Stimulated activated CD4-positive, alpha-beta T cell treated with anti-CD3 and anti-CD28 coated beads, TNF-alpha, amount 100 ng/mL, for 24 hours (primary cell): ENCODE results near the gene LLGL2.
"Not testable (repeated sequence)": the region's sequence is repeated elsewhere in the genome, so short reads cannot be mapped to it uniquely, and the experiment has no call there.

ENCODE experiments used
- DNase-seq, 3 experiments: peaks; one replicate each; pipeline ENCODE4 v3.0.0-alpha.2; 2020; ENCODE audit warnings: low read depth in 3 of 3

LLGL2 gene

DNA sequence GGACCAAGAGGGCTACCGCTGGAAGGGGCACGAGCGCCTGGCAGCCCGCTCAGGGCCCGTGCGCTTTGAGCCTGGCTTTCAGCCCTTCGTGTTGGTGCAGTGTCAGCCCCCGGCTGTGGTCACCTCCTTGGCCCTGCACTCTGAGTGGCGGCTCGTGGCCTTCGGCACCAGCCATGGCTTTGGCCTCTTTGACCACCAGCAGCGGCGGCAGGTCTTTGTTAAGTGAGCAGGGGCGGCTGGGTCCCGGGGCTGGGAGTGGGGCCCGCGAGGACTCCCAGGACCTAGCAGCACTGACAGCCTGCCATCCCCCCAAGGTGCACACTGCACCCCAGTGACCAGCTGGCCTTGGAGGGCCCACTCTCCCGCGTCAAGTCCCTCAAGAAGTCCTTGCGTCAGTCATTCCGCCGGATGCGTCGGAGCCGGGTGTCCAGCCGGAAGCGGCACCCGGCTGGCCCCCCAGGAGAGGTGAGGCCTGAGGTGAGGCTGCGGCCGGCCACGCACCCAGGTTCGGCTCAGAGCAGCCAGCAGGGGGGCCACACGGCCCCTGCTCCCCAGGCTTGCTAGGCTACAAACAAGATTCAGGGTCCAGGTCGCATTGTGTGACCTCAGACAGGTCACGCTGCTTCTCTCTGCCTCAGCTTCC, 44.7 kb downstream of the LLGL2 start:
- no peak for DNase-seq

DNA sequence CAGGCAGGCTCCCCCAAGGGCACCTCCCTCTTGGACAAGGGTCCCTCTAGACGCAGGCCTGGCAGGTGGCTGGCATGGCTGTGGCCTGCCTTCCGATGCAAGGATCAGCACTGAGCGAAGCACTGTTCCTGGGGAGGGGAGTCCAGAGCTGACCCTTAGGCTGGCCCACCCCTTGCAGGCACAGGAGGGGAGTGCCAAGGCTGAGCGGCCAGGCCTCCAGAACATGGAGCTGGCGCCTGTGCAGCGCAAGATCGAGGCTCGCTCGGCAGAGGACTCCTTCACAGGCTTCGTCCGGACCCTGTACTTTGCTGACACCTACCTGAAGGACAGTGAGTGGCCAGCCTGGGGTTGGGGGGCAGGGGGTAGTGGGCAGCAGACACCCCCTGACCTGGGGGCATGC, 45.3 kb downstream of the LLGL2 start:
- no peak for DNase-seq

DNA sequence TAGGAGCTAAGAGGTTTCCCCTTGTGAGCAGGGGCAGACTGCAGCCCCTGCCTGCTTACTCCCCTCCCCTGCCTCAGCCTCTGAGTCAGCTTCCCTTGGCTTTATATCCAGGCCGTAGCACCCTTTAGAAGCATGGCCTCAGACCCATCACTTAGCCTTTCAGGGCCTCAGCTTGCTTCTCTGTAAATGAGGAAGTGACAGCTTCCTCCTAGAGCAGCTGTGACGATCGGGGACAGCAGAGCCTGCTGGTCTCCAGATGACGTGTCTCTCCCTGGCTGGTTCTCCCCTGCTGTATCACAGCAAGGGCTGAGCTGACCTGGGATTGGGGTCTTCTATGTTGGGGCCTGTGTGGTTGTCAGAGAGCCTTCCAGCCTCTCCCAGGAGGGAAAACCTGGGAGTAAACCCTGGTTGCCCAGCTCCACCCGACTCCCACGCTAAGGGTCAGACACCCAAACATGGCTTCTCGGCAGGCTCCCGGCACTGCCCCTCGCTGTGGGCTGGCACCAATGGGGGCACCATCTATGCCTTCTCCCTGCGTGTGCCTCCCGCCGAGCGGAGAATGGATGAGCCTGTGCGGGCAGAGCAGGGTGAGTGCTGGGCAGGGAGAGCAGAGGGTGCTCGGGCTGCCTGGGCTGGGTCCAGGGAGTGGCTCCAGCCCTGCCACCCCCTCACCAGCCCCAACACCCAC, 45.8 kb downstream of the LLGL2 start:
- DNase-seq: no peak

DNA sequence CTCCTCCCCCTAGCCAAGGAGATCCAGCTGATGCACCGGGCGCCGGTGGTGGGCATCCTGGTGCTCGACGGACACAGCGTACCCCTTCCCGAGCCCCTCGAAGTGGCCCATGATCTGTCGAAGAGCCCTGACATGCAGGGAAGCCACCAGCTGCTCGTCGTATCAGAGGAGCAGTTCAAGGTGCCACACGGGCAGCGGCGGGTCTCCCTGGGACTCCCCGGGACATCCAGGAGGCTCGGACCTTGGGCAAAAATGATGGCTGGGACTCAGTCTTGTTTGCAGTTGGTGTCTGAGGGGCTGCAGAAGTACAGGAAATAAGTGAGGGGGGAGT, 46.4 kb downstream of the LLGL2 start:
- DNase-seq: no peak

DNA sequence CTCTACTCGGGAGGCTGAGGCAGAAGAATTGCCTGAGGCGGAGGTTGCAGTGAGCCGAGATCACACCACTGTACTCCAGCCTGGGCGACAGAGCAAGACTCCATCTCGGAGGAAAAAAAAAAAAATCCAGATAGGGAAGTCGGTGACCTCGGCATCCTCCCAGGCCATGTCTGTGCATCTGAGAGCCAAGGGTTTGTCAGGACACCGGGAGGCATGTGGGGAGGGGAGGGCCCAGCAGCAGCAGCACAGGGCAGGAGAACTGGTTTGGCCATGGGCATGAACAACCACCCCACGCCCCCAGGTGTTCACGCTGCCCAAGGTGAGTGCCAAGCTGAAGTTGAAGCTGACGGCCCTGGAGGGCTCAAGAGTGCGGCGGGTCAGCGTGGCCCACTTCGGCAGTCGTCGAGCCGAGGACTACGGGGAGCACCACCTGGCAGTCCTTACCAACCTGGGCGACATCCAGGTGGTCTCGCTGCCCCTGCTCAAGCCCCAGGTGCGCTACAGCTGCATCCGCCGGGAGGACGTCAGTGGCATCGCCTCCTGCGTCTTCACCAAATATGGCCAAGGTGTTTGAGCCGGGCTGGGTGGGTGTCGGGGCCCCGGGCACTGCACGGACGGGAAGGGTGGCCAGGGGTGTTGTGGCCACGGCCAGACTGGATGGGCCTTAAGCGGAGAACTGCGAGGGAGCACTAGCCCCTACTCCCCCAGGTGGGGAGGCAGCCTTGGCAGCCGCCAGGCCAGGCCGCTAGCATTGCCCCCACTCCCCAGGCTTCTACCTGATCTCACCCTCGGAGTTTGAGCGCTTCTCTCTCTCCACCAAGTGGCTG, 47.4 kb downstream of the LLGL2 start:
- DNase-seq: no peak

DNA sequence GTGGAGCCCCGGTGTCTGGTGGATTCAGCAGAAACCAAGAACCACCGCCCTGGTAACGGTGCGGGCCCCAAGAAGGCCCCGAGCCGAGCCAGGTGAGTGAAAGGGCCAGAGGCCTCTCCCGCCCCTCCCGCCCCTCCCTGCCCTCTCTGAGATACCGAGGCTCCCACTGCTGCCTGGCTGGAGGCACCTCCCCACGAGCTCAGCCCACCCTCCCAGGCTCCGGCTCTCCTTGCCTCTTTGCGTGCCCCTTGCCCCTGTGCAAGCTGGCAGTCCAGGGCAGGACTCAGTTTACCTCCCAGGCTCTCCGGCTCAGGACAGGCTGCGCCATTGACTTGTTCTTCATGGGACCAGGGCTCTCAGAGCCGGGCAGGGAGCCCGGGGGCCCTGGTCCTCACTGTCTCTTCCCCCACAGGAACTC, 48.1 kb downstream of the LLGL2 start:
- no peak for DNase-seq

DNA sequence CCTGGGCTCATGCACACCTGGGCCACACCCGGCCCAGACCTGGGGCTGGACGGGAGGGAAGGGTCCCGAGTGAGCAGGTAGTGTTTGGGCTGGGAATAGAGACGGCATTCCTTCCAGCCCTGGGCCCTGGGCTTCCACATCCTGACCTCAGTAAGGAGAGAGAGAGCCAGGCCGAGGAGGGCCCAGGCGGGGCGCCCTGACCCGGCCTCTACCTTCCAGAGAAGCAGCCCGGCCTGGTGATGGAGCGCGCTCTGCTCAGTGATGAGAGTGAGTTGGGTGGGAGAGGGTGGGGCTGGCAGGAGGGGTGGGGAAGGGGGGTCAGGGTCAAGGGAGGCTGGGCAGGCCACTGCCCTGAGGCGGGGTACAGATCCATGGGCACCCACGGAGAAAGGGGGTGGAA, 48.5 kb downstream of the LLGL2 start:
- DNase-seq: no peak

DNA sequence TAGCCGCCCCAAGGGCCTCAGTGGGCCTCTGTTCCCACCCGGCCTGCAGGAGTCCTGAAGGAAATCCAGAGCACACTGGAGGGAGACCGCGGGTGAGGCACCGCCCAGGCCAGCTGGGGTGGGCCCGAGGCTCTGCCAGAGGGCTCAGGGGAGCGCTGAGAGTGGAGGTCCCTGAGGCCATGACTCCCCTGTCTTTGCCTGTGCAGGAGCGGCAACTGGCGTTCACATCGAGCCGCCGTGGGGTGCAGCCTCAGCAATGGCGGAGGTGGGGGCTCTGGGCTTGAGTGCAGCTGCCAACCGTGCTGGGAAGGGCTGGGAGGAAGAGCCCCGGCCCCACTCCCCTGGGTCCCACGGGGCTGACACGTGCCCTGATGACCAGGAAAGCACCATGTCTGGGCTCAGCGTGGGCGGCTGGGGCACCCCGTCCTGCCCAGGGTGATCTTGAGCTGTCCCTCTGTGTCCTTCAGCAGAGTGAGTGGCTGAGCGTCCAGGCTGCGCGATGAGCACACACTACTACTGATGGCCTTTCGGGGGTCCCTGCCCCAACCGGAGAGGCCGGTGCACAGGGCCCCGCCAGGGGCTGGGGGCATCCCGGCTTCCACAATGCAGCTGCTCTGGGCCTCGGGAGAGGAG, 49.0 kb downstream of the LLGL2 start:
- no peak for DNase-seq

DNA sequence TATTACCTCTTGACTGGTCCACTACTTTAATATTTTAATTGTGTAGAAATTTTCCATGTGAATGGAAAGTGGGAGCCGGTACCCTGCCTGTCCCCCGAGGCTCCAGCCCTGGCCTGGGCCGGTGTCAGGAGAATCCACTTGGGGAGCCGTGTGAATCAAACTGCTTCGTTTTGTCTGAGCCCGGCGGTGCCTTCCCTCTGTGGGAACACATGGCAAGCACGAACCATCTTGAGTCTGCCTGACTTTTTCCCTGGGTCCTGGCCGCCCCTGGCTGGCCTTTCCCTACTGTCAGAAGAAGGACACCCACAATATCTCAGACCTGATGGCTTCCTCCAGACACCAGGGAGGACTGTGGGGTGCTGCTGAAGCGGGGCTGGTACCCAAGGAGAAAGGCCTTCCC, 49.7 kb downstream of the LLGL2 start:
- DNase-seq: no peak

DNA sequence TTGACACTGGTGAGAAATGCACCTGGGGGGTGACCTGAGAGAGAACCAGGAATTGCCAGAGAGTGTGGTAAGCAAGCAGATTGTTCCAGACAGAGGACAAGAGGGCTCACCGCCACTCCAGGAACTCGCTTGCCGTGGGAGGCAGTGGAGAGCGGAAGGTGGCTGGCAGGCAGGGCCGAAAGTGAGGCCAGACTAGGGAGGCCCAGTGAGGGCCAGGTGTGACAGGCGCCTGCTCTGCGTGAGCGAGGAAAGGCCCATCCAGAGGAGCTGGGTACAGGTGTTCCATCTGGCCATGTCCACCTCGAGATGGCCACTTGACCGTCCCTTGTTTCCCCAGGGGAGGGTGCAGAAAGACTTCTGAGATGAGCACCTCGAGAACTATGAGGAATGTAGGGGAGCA, 50.2 kb downstream of the LLGL2 start:
- DNase-seq: no peak

DNA sequence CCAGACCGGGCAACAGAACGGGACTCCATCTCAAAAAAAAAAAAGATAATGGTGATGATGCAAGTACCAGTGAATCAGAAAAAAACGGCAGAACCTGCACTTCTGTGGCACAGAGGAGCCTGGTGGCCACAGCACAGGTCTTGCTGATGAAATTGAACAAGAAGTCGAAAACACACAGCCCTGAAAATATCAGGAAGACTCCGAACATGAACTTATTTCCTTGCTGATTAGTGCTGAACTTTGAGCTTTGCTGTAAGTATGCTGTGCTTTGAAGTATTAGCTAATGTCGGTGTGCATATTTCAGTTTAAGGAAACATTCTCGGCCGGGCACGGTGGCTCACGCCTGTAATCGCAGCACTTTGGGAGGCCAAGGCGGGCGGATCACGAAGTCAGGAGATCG, 51.2 kb downstream of the LLGL2 start:
- DNase-seq: no peak

DNA sequence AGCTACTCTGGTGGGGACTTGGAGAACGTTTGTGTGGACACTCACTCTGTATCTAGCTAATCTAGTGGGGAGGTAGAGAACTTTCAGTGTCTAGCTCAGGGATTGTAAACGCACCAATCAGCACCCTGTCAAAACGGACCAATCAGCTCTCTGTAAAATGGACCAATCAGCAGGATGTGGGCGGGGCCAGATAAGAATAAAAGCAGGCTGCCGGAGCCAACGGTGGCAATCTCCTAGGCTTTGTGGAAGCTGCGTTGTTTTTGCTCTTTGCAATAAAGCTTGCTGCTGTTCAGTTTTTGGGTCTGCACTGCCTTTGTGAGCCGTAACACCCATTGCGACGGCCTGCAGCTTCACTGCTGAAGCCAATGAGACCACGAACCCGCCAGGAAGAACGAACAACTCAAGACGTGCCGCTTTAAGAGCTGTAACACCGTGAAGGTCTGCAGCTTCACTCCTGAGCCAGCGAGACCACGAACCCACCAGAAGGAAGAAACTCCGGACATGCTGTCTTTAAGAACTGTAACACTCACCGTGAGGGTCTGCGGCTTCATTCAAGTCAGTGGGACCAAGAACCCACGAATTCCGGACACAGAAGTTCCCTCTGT, 55.7 kb downstream of the LLGL2 start:
- DNase-seq: peak in 1 of 3 experiments; percentile 56

DNA sequence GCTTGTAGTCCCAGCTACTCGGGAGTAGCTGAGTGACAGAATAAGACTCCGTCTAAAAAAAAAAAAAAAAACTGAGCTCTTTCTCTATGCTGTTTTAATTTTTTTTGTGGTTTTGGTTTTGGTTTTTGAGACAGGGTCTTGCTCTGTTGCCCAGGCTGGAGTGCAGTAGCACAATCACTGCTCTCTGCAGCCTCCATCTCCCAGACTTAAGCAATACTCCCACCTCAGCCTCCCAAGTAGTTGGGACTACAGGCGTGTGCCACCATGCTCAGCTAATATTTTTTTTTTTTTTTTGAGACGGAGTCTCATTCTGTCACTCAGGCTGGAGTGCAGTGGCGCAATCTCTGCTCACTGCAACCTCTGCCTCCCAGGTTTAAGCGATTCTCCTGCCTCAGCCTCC, 57.7 kb downstream of the LLGL2 start:
- DNase-seq: not testable (repeated sequence)

DNA sequence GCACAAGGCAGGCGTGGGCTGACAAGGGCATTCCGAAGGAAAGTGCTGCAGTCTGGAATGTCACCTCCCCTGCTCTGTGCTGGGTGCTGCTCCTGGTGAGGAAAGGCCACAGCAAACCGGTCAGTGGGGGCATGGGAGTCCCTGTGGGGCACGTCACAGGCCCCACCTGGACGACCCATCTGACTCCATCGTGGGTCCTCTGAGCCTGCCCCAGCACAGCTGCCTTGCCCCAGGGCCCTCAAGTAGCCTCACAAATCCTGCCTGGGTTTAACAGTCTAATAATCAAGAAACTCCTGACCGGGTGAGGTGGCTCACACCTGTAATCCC, 59.3 kb downstream of the LLGL2 start:
- no peak for DNase-seq

DNA sequence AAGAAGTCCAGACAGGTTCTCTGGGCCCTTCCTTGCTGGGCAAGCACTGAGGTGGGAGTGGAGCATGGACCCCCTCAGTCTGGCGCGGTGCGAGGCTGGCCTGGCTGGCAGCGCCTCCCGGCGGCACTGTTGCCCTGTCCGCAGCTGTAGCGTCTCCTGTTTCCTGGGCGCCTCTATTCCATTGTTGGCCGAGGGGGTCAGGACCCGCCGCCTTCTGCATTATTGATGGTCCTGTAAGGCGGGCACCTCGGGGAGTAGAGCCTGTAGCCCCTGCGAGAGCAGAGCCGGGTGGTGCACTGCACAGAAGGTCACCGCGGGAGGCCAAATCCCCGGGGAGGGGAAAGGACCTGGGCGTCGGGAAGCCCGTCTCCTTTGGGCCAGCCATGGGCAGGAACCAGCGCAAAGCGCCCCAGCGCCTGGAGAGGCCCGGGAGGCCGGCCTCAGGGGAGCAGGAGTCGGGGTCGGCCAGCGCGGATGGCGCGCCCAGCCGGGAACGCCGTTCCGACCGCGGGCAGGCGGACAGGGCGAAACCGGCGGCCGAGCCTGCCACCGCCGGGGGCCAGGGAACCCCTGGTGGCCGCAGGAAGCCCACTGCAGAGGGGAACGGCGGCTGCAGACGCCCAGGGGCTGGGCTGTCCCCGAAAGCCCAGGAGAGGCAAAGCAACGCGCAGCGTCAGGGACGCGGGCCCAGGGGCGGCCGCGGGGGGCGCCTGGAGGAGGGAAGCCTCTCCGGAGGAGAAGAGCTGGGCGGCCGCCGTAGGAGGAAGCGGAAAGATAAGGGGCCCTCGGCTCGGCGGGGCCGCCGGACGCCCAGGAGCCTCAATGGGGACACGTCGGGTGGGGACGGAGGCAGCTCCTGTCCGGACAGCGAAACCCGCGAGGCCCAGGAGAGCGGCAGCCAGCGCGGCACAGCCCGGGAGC, 62.4 kb downstream of the LLGL2 start, which contains the start of gene MYO15B:
Gene MYO15B (plus strand): TSS at position 126 of the 921 bp plus-strand sequence. CDS start 258 bp downstream, at position 384.
- DNase-seq: peak in 1 of 3 experiments; percentile 47

DNA sequence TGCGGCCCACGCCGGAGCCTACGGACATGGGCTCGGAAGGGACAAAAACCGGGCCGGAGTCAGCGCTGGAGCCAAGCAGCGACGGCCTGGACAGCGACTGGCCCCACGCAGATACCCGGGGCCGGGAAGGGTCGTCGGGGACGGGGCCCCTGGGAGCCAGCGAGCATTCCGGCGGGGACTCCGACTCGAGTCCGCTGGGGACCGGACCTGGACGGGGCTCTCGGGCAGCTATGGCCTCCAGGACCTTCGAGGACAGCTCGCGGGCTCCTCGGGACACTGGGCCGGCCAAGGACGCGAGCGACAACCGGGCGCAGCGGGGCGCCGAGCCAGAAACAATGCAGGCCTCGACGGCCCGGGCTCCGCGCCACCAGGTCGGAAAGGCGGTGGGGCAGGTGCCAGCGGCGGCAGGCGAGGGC, 63.1 kb downstream of the LLGL2 start:
- no peak for DNase-seq

DNA sequence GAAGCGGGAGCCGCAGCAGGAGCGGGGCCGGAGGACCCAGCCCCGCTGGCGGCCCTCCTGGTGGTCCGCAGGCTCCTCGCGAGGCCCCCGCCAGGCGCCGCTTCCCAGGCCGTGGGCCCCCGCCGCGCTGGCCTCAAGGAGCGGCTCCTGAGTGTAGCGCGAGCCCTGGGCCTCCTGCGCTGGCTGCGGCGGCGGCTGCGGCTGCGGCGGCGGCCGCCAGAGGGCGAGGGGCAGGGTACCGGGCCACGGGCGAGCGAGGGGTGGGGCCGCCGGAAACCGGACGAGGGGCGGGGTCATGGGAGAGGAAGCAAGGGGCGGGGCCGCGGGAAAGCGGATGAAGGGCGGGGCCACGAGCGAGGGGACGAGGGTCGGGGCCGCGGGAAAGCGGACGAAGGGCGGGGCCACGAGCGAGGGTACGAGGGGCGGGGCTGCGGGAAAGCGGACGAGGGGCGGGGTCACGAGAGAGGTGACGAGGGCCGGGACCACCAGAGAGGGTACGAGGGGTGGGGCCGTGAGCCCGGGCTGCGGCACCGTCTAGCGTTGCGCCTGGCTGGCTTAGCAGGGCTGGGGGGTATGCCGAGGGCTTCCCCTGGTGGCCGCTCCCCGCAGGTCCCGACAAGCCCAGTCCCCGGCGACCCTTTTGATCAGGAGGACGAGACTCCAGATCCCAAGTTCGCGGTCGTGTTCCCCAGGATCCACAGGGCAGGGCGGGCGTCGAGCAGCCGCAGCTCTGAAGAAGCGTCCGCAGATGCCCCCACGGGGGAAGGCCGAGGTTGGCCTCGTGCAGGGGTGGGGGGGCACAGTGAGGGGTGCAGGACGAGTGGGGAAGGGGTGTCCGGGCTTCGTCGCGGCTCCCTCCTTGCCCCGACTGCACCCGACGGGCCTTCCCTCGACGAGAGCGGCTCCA, 63.8 kb downstream of the LLGL2 start:
- peak; percentile 95 to 98 (median 98) for DNase-seq

DNA sequence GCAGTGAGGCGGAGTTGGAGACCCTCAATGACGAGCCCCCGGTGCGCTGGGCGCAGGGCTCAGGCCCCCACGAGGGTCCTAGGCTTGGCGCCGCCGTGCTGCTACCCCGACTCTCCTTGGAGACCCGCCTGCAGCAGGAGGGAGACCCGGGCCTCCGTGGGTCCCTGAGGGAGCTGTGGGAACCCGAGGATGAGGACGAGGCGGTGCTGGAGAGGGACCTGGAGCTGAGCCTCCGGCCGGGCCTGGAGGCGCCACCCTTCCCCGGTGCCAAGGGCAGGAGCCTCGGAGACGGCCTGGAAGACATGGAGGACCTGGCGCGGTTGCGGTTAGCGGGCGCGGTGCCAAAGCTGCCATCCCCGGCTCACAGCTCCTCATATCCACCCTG, 64.4 kb downstream of the LLGL2 start:
- no peak for DNase-seq

DNA sequence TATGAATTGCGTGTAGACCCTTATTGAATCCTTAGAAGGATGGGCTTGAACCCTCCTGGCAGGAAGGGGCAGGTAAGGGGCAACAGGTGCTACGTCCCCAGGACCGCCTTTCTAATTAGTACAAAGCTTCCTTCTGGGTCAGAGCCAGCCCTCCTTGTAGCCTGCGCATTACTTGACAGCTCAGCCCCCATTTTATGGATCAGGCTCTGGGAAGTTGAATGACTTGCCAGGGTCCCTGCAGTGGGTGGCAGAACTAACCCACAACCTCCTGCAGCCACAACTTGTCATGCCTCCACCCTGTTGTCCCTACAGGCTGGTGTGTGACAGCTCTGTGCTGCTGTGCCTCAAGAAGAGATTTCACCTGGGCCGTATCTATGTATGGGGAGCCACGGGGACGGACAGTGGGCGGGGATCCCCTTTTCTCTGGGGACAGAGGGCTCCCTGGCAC, 64.8 kb downstream of the LLGL2 start:
- no peak for DNase-seq
